PC-9 (cell line): ENCODE results near the gene ANGEL2. TPM values are rescaled to one million over a fixed set of nuclear protein-coding genes. Genes with fewer than 3 reads are reported as not detected.

Experiments
- BruUV-seq: library from RNA; stranded (reverse); fragments of 400-500 nt; replicated peaks from 2 replicates; lab custom pipeline; 2021; lab: Mats Ljungman, UMichigan
- CTCF ChIA-PET: fragments of 300-600 bp; sonication (Branson Sonifier 250); formaldehyde crosslinking; loops from one replicate; lab custom pipeline; 2022; ENCODE audit warnings: antibody characterized with exemption; lab: Charles Lee
- POLR2A ChIA-PET: fragments of 300-600 bp; sonication (Branson Sonifier 250); formaldehyde crosslinking; loops from one replicate; lab custom pipeline; 2022; ENCODE audit warnings: antibody characterized with exemption; ENCODE audit not compliant: unreplicated experiment; lab: Charles Lee
- DNase-seq, 2 experiments: peaks; one replicate each; pipeline versions ENCODE4 v3.0.0 to v3.0.0-alpha.2; 2015 to 2022; ENCODE audit warnings: mixed read lengths in 1 of 2
- H2AFZ ChIP-seq: fragments of 200-600 bp; sonication (generic); 2 replicates; pipeline ENCODE4 v1.8.1; 2017; ENCODE audit warnings: antibody characterized with exemption
- H3F3A ChIP-seq: fragments of 200-600 bp; sonication (generic); 2 replicates; pipeline ENCODE4 v1.8.1; 2017; ENCODE audit warnings: antibody characterized with exemption, mild to moderate bottlenecking, low read depth; ENCODE audit not compliant: insufficient read depth
- H3K27ac ChIP-seq: fragments of 200-600 bp; sonication (generic); 2 replicates; pipeline ENCODE4 v1.6.1; 2016; ENCODE audit warnings: mixed run types
- H3K27me3 ChIP-seq: fragments of 200-600 bp; sonication (generic); 2 replicates; pipeline ENCODE4 v1.6.1; 2016; ENCODE audit warnings: low read depth, mixed run types; ENCODE audit not compliant: insufficient read depth
- H3K36me3 ChIP-seq: fragments of 200-600 bp; sonication (generic); 2 replicates; pipeline ENCODE4 v1.6.1; 2016; ENCODE audit warnings: low read depth, mixed run types
- H3K4me1 ChIP-seq: fragments of 200-600 bp; sonication (generic); replicated peaks from 2 replicates; pipeline ENCODE4 v1.6.1; 2016; ENCODE audit warnings: mixed run types; ENCODE audit not compliant: insufficient read depth
- H3K4me2 ChIP-seq: fragments of 200-600 bp; sonication (generic); 2 replicates; pipeline ENCODE4 v1.6.1; 2017; ENCODE audit warnings: mixed run types
- H3K4me3 ChIP-seq: fragments of 200-600 bp; sonication (generic); 2 replicates; pipeline ENCODE4 v1.6.1; 2016; ENCODE audit warnings: mixed run types
- H3K79me2 ChIP-seq: fragments of 200-600 bp; sonication (generic); 2 replicates; pipeline ENCODE4 v1.6.1; 2017; ENCODE audit warnings: low read depth, mixed run types
- H3K9me2 ChIP-seq: fragments of 200-600 bp; sonication (generic); 2 replicates; pipeline ENCODE4 v1.8.1; 2017; ENCODE audit warnings: mild to moderate bottlenecking; ENCODE audit not compliant: insufficient read depth
- H3K9me3 ChIP-seq: fragments of 200-600 bp; sonication (generic); 2 replicates; pipeline ENCODE4 v1.8.1; 2016; ENCODE audit warnings: low read depth; ENCODE audit not compliant: insufficient read depth
- H4K20me1 ChIP-seq: fragments of 200-600 bp; sonication (generic); 2 replicates; pipeline ENCODE4 v1.8.1; 2017; ENCODE audit not compliant: insufficient read depth
- CTCF ChIP-seq: fragments of 200-600 bp; sonication (generic); conservative IDR thresholded peaks from 2 replicates; pipeline ENCODE4 v1.6.1; 2017; ENCODE audit warnings: mixed run types, antibody characterized with exemption, mild to moderate bottlenecking, moderate library complexity
- EZH2 ChIP-seq: fragments of 200-600 bp; sonication (generic); IDR thresholded peaks from 2 replicates; pipeline ENCODE4 v1.8.0; 2017; ENCODE audit warnings: antibody characterized with exemption, low read depth
- intact Hi-C: fragments of 100-400 bp; cut with micrococcal nuclease; formaldehyde crosslinking; loops from one replicate; pipeline ENCODE4 v1.10.0; 2022; ENCODE audit not compliant: unreplicated experiment
- total RNA-seq: library from RNA; stranded (reverse); gene quantifications from 2 replicates; pipeline ENCODE4 v1.2.3, GENCODE V29; 2021

ANGEL2 gene
- total RNA-seq, 1 experiment from 2014 or later: 42.6 TPM

GRCh38 chr1:212959266-212960220, 56.1 kb downstream of the ANGEL2 start:
- BruUV-seq: no TSS peak
- Histone ChIP-seq H3K9me2 (no peaks in the 10 kb centered on the region), H3F3A (no peaks in the 10 kb centered on the region), H3K4me2 (no peak overlapping the region), H3K4me3 (no peak overlapping the region), H3K79me2 (no peaks in the 10 kb centered on the region), H3K27ac (no peak overlapping the region), H3K36me3 (no peaks in the 10 kb centered on the region), H2AFZ (no peak overlapping the region), H3K27me3 (peaks cover 46% of the 10 kb centered on the region), H4K20me1 (no peaks in the 10 kb centered on the region; the same call in 1 of the 2 replicates), H3K4me1 (no peaks in the 10 kb centered on the region), H3K9me3 (no peaks in the 10 kb centered on the region)
- ChIA-PET CTCF (no interaction called here), POLR2A (no interaction called here)
- no peak for TF ChIP-seq EZH2
- no peak for TF ChIP-seq CTCF
- intact Hi-C loops: no loop called here
- no peak for DNase-seq

GRCh38 chr1:212958175-212958574, 57.5 kb downstream of the ANGEL2 start:
- Histone ChIP-seq H3K4me1 (no peaks in the 10 kb centered on the region), H3K4me2 (no peak overlapping the region), H3K27me3 (peaks cover 34% of the 10 kb centered on the region), H3K36me3 (no peaks in the 10 kb centered on the region), H4K20me1 (no peaks in the 10 kb centered on the region; the same call in 1 of the 2 replicates), H3K9me2 (no peaks in the 10 kb centered on the region), H2AFZ (no peak overlapping the region), H3K79me2 (no peaks in the 10 kb centered on the region), H3K4me3 (no peak overlapping the region), H3K9me3 (no peaks in the 10 kb centered on the region), H3K27ac (no peak overlapping the region), H3F3A (no peaks in the 10 kb centered on the region)
- BruUV-seq: no TSS peak
- intact Hi-C loops: no loop called here
- DNase-seq: no peak
- ChIA-PET CTCF (no interaction called here), POLR2A (no interaction called here)
- TF ChIP-seq CTCF: no peak
- no peak for TF ChIP-seq EZH2

GRCh38 chr1:212957546-212957945, 58.1 kb downstream of the ANGEL2 start:
- TF ChIP-seq CTCF: no peak
- no peak for TF ChIP-seq EZH2
- Histone ChIP-seq H3K9me3 (no peaks in the 10 kb centered on the region), H3K27me3 (peaks cover 28% of the 10 kb centered on the region), H3K36me3 (no peaks in the 10 kb centered on the region), H3K4me1 (no peaks in the 10 kb centered on the region), H3K9me2 (no peaks in the 10 kb centered on the region), H3F3A (no peaks in the 10 kb centered on the region), H3K4me3 (no peak overlapping the region), H4K20me1 (no peaks in the 10 kb centered on the region; the same call in 1 of the 2 replicates), H3K27ac (no peak overlapping the region), H3K4me2 (no peak overlapping the region), H3K79me2 (no peaks in the 10 kb centered on the region), H2AFZ (no peak overlapping the region)
- BruUV-seq: no TSS peak
- ChIA-PET CTCF (interaction anchor here (0.6 kb wide), 1 partner anchor 1165 kb away, joined by 7 read pairs; no protein-coding TSS in a partner anchor), POLR2A (no interaction called here)
- DNase-seq: no peak
- intact Hi-C loops: no loop called here
